Sigmoid colon (tissue), 4 donors: ENCODE data around the gene LRIT2.

ENCODE experiments used
- CTCF ChIP-seq, 4 experiments: fragments of 450-650 bp in 3 of 4; fragments of 200-600 bp in 1 of 4; IDR thresholded peaks; one replicate each; pipeline ENCODE4 v1.5.1; 2016 to 2019; ENCODE audit warnings: antibody characterized with exemption in 4 of 4, mild to moderate bottlenecking in 3 of 4, moderate library complexity in 2 of 4
- EP300 ChIP-seq, 4 donors: sonication (generic); formaldehyde crosslinking; IDR thresholded peaks; one replicate each; pipeline ENCODE4 v1.6.1; 2017; ENCODE audit warnings: antibody characterized with exemption in 4 of 4
- POLR2A ChIP-seq, 2 donors: fragments of 450-650 bp; IDR thresholded peaks; one replicate each; pipeline ENCODE4 v1.6.1; 2016; ENCODE audit warnings: antibody characterized with exemption in 2 of 2, mild to moderate bottlenecking in 2 of 2, moderate library complexity in 2 of 2
- POLR2AphosphoS5 ChIP-seq, 4 donors: sonication (generic); formaldehyde crosslinking; IDR thresholded peaks; one replicate each; pipeline ENCODE4 v1.6.1; 2017; ENCODE audit warnings: antibody characterized with exemption in 4 of 4

GRCh38 chr10:84234479-84234878, 9.1 kb upstream of the LRIT2 start:
- TF ChIP-seq EP300 (IDR thresholded peaks at IDR 0.05): no peak
- no peak for TF ChIP-seq CTCF (IDR thresholded peaks at IDR 0.05)
- TF ChIP-seq POLR2A (IDR thresholded peaks at IDR 0.05): no peak
- TF ChIP-seq POLR2AphosphoS5 (IDR thresholded peaks at IDR 0.05): no peak
